Astrocyte of the cerebellum (primary cell): ENCODE measurements around the gene UBA6.

Source experiments
- DNase-seq: peaks from one replicate; pipeline ENCODE4 v3.0.0-alpha.2; 2011; ENCODE audit warnings: low read depth
- H3K4me3 ChIP-seq: 2 replicates; pipeline ENCODE4 v1.5.1; 2011; ENCODE audit warnings: mild to moderate bottlenecking, low read depth, low read length, moderate library complexity
- CTCF ChIP-seq: IDR thresholded peaks from 2 replicates; pipeline ENCODE4 v1.5.1; 2012; ENCODE audit warnings: low read length, low read depth, moderate library complexity, mild to moderate bottlenecking; ENCODE audit errors: missing control alignments
- in situ Hi-C: cut with HindIII; loops from 2 replicates; pipeline ENCODE4 v1.10.0; 2017; ENCODE audit warnings: low sequenced_read_pairs

UBA6 gene

GRCh38 chr4:67568820-67569219 lies 132.1 kb downstream of the UBA6 start:
- no peak for DNase-seq
- H3K4me3 ChIP-seq: no peak overlapping the region
- TF ChIP-seq CTCF: no peak
- in situ Hi-C loops: no loop called here

DNA sequence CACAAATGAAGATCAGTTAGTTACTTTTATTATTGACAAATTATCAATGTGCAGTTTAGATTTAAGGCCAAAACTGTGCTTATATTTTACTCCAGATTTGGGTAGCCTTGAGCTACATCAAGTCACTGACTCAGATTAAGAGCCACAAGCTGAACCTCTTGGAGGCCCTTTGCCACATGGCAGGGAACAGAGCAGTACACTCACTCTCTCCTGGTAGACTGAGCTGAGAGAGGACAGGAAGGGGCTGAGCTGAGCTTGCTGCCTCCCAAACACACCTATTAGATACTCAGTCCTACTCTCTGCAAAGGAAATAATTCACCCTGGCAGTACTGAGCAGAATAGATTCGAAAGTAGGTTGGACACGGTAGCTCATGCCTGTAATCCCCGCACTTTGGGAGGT lies 134.6 kb downstream of the UBA6 start:
- no peak for TF ChIP-seq CTCF
- no peak for DNase-seq
- in situ Hi-C loops: no loop called here
- H3K4me3 ChIP-seq: no peak overlapping the region

- no peak overlapping the region for H3K4me3 ChIP-seq
- TF ChIP-seq CTCF: no peak
- in situ Hi-C loops: no loop called here
- DNase-seq: no peak
These were observed 135.7 kb downstream of the UBA6 start for GRCh38 chr4:67565284-67565683.
